Measurements from ENCODE around the gene ITFG1.

ITFG1 gene

DNA sequence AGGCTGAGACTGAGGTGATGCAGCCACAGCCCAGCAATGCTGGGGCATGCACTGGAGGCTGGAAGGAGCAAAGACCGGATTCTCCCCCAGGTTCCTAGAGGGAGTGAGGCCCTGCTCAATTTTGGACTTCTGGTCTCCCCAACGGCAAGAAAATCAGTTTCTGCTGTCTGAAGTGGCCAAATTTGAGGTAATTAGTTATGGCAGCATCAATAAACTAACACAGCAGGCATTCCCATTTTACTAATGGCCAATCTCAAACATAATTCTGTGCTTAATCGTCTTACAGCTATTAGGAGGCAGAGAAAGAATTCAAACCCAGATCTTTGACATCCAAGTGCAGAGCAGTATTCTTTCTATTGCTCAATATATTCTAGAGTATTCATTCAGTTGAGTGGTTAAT is 333.3 kb downstream of the ITFG1 start:
- TF ChIP-seq, protein P1, sequence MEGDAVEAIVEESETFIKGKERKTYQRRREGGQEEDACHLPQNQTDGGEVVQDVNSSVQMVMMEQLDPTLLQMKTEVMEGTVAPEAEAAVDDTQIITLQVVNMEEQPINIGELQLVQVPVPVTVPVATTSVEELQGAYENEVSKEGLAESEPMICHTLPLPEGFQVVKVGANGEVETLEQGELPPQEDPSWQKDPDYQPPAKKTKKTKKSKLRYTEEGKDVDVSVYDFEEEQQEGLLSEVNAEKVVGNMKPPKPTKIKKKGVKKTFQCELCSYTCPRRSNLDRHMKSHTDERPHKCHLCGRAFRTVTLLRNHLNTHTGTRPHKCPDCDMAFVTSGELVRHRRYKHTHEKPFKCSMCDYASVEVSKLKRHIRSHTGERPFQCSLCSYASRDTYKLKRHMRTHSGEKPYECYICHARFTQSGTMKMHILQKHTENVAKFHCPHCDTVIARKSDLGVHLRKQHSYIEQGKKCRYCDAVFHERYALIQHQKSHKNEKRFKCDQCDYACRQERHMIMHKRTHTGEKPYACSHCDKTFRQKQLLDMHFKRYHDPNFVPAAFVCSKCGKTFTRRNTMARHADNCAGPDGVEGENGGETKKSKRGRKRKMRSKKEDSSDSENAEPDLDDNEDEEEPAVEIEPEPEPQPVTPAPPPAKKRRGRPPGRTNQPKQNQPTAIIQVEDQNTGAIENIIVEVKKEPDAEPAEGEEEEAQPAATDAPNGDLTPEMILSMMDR (conservative IDR thresholded peaks at IDR 0.05): no peak
- H3K27ac ChIP-seq: no peak overlapping the region

DNA sequence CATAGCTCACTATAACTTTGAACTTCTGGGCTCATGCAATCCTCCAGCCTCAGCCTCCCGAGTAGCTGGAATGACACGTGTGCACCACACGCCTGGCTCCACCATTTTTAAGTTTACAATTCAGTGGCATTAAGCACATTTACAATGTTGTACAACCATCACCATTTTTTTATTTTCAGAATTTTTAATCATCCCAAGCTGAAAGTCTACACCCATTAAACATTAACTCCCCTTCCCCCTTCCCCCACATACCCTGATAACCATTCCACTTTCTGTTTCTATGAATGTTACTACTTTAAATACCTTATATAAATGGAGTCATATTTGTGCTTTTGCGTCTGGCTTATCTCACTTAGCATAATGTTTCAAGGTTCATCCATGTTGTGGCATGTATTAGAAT is 335.1 kb downstream of the ITFG1 start:
- H3K27ac ChIP-seq: no peak overlapping the region
- TF ChIP-seq, protein P1 (conservative IDR thresholded peaks at IDR 0.05): no peak

DNA sequence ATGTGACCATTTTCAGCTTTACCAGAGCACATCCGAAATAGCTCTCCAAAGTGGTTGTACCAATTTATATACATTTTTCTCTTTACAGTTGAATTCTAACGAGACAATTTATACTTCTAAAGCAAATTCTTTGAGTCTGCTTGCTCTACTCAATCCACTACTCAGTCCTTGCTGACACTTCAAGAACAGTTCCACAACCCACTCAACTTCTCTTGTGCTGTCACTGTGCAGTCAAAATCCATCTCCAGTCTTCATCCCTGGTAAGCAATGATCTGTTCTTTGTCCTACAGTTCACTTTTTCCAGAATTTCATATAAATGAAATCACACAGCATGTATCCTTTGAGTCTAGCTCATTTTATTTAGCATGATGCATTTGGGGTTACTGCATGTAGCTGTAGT is 347.7 kb downstream of the ITFG1 start:
- H3K27ac ChIP-seq: no peak overlapping the region
- TF ChIP-seq, protein P1 (conservative IDR thresholded peaks at IDR 0.05): no peak

DNA sequence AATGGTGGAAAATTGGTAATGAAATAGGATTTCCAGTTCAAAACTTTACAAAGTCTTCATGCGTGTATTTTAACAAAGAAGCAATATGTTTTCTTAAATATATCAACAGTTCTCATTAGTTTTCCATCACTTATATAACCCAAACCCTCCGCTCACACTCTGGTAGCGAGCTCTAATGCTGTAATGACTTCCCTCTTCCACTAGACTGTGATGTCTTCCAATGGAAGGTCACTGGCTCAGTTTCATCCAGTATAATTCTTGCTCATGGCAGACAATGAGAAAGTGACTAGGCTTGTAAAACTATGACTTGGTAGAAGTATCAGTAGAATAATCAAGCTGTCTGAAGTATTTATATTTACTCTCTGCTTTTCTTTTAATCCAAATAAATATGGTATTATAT is 349.9 kb downstream of the ITFG1 start:
- H3K27ac ChIP-seq: no peak overlapping the region
- TF ChIP-seq, protein P1 (conservative IDR thresholded peaks at IDR 0.05): no peak

DNA sequence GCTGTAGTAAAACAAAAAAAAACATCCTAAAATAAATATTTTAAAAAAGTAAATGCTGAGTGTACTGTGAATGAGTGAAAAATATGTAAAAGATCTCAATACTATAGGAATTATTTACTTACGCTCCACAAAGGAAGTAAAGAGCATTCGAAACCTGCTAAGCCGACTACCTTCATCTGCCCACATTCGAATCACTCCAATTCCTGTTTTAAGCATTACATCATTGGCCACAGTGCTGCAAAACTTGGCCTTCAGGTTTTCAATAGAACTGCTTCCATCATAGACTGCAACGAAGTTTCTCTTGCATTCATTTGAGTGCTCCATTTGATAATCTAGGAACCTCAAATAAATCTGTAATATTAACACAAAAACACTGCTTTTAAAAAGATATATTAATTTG is 351.5 kb downstream of the ITFG1 start:
- H3K27ac ChIP-seq: no peak overlapping the region
- TF ChIP-seq, protein P1 (conservative IDR thresholded peaks at IDR 0.05): no peak

Measured in VCaP (cell line).